ENCODE results near the gene SNX25.

- TF ChIP-seq, protein P1, sequence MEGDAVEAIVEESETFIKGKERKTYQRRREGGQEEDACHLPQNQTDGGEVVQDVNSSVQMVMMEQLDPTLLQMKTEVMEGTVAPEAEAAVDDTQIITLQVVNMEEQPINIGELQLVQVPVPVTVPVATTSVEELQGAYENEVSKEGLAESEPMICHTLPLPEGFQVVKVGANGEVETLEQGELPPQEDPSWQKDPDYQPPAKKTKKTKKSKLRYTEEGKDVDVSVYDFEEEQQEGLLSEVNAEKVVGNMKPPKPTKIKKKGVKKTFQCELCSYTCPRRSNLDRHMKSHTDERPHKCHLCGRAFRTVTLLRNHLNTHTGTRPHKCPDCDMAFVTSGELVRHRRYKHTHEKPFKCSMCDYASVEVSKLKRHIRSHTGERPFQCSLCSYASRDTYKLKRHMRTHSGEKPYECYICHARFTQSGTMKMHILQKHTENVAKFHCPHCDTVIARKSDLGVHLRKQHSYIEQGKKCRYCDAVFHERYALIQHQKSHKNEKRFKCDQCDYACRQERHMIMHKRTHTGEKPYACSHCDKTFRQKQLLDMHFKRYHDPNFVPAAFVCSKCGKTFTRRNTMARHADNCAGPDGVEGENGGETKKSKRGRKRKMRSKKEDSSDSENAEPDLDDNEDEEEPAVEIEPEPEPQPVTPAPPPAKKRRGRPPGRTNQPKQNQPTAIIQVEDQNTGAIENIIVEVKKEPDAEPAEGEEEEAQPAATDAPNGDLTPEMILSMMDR (IDR thresholded peaks at IDR 0.05), result no peak
- TF ChIP-seq, protein P2, sequence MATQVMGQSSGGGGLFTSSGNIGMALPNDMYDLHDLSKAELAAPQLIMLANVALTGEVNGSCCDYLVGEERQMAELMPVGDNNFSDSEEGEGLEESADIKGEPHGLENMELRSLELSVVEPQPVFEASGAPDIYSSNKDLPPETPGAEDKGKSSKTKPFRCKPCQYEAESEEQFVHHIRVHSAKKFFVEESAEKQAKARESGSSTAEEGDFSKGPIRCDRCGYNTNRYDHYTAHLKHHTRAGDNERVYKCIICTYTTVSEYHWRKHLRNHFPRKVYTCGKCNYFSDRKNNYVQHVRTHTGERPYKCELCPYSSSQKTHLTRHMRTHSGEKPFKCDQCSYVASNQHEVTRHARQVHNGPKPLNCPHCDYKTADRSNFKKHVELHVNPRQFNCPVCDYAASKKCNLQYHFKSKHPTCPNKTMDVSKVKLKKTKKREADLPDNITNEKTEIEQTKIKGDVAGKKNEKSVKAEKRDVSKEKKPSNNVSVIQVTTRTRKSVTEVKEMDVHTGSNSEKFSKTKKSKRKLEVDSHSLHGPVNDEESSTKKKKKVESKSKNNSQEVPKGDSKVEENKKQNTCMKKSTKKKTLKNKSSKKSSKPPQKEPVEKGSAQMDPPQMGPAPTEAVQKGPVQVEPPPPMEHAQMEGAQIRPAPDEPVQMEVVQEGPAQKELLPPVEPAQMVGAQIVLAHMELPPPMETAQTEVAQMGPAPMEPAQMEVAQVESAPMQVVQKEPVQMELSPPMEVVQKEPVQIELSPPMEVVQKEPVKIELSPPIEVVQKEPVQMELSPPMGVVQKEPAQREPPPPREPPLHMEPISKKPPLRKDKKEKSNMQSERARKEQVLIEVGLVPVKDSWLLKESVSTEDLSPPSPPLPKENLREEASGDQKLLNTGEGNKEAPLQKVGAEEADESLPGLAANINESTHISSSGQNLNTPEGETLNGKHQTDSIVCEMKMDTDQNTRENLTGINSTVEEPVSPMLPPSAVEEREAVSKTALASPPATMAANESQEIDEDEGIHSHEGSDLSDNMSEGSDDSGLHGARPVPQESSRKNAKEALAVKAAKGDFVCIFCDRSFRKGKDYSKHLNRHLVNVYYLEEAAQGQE (IDR thresholded peaks at IDR 0.05; ENCODE audit: insufficient read depth in 1 of 2, low read depth in 2 of 2, low read length in 1 of 2), result no peak
- TF ChIP-seq POLR2AphosphoS5 (IDR thresholded peaks at IDR 0.05; ENCODE audit: low read depth, low read length) (no peak), SIN3A (IDR thresholded peaks at IDR 0.05; ENCODE audit: borderline replicate concordance, insufficient read depth, low read depth, low read length) (no peak), TCF7L2 (IDR thresholded peaks at IDR 0.05; ENCODE audit: low read depth, low read length) (no peak)
Measured at GRCh38 chr4:185307136-185307950, 97.9 kb downstream of the SNX25 start.
